ENCODE results near the gene DNAJB8. TPM values are rescaled to one million over a fixed set of nuclear protein-coding genes. Genes with fewer than 3 reads are reported as not detected.

Gene DNAJB8
- total RNA-seq, 1 donor from 2014 or later, result not detected

DNA sequence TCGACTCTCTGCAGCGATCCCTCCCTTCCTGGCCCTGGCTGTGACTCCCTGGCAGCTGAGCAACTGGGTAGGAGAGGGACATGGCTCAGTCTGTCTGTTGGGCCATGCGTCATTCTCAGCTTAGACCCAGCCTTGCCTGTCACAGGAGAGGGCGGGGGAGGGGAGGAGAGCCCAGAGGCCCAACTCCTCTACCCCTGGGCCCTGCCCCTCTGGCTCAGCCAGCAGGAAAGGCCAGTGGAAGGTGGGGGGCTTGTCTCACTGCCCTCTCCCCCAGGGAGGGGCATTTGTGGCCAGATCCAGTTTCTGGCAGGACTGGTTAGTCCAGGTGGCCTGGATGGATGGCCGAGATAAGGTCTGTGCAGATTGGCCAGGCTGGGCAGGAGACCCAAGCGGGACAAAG lies 31.6 kb downstream of the DNAJB8 start:
- no peak for ATAC-seq
- Histone ChIP-seq H3K27me3 (ENCODE audit: low read depth) (peaks cover 29% of the 10 kb centered on the region), H3K4me1 (peaks cover 10% of the 10 kb centered on the region), H3K36me3 (no peaks in the 10 kb centered on the region), H3K27ac (no peak overlapping the region), H3K4me3 (no peak overlapping the region), H3K9me3 (no peaks in the 10 kb centered on the region)
- no peak for DNase-seq
- intact Hi-C loops (cut with DNase I), result no loop called here
- TF ChIP-seq, protein P1, sequence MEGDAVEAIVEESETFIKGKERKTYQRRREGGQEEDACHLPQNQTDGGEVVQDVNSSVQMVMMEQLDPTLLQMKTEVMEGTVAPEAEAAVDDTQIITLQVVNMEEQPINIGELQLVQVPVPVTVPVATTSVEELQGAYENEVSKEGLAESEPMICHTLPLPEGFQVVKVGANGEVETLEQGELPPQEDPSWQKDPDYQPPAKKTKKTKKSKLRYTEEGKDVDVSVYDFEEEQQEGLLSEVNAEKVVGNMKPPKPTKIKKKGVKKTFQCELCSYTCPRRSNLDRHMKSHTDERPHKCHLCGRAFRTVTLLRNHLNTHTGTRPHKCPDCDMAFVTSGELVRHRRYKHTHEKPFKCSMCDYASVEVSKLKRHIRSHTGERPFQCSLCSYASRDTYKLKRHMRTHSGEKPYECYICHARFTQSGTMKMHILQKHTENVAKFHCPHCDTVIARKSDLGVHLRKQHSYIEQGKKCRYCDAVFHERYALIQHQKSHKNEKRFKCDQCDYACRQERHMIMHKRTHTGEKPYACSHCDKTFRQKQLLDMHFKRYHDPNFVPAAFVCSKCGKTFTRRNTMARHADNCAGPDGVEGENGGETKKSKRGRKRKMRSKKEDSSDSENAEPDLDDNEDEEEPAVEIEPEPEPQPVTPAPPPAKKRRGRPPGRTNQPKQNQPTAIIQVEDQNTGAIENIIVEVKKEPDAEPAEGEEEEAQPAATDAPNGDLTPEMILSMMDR (IDR thresholded peaks at IDR 0.05), result no peak

DNA sequence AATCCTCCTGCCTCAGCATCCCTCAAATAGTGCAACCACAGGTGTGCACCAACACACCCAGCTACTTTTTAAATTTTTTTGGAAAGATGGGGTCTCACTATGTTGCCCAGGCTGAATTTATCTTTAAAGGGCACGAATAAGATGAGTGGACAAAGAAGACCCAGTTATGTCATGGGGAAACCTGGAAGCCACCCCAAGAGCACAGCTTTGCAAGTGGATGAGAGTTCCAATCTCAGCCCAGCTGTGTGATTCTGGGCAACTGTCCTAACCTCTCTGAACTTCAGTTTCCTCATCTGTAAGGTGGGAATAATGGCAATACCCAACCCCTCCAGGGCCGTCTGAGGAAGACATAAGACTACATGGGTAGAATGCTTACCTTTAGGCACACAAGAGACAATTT lies 32.2 kb downstream of the DNAJB8 start:
- TF ChIP-seq, protein P1 (IDR thresholded peaks at IDR 0.05), result no peak
- ATAC-seq, result no peak

DNA sequence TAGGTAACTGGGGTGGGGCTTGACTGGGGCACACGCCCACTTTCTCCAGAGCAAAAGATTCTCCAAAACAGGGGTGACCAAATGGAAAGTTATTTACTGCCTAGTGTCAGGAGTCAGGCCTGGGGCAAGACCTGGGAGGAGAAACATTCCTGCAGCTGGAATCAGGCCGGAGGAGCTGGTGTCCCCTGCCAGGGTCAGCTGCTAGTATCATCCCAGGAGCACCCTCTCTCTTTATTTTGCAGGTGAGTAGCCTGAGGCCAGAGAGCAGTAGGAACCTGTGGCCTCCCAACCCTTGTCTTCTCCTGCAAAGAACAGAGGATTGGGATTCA lies 32.9 kb downstream of the DNAJB8 start:
- ATAC-seq, result no peak
- no peaks in the 10 kb centered on the region for H3K9me3 ChIP-seq
- TF ChIP-seq, protein P1 (IDR thresholded peaks at IDR 0.05), result no peak
- no peak overlapping the region for H3K27ac ChIP-seq
- no peaks in the 10 kb centered on the region for H3K36me3 ChIP-seq
- H3K4me3 ChIP-seq, result no peak overlapping the region
- intact Hi-C loops (cut with DNase I), result no loop called here
- DNase-seq, result no peak
- H3K27me3 ChIP-seq (ENCODE audit: low read depth), result peaks cover 35% of the 10 kb centered on the region
- H3K4me1 ChIP-seq, result peaks cover 10% of the 10 kb centered on the region

More for the DNA sequence above, 32.2 kb downstream of the DNAJB8 start:
- peaks cover 10% of the 10 kb centered on the region for H3K4me1 ChIP-seq
- no peaks in the 10 kb centered on the region for H3K36me3 ChIP-seq
- no peak overlapping the region for H3K4me3 ChIP-seq
- DNase-seq, result no peak
- intact Hi-C loops (cut with DNase I), result no loop called here
- peaks cover 30% of the 10 kb centered on the region for H3K27me3 ChIP-seq (ENCODE audit: low read depth)
- H3K27ac ChIP-seq, result no peak overlapping the region
- no peaks in the 10 kb centered on the region for H3K9me3 ChIP-seq

DNA sequence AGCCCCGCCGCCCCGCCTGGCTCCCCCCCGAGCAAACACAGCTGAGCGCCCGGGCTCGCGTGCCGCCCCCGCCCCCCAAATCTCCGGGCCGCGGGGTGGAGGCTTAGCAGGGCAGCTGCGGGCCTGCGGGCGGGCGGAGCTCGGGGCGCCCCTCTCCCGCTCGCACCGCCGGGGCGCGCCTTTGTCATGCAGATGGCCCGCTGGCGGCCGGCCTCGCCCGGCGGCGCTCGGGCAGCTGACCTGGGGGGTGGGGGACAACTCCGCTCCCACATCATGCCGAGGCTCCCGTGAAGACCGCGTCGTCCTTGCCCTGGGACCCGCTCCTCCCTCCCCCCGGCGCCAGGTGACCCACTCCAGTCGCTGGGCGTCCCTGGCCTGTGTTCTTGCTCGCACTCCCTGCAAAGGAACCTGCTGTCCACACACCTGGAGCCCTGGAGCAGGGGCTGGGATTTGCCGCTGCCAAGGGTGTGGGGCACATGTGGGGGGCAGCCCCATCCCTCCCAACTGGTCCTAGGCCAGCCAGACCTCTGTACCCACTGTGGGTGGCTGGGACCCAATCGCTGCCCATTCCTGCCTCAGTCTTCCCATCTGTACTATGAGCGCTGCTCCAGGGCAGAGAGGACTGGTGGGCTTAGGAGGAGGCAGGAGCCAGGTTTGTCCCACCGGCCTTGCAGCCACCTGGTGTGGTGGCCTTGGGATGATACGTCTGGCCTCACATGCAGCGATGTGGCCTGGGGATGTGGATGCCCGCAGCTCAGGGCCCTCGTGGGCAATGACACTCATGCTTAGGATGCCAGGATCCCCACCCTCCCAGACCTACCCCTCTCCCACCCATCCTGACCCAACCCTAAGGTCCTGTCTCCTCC lies 33.5 kb downstream of the DNAJB8 start:
- intact Hi-C loops (cut with DNase I), result no loop called here
- Histone ChIP-seq H3K4me3 (peak overlapping the region; percentile 39), H3K27me3 (ENCODE audit: low read depth) (peaks cover 41% of the 10 kb centered on the region), H3K4me1 (peaks cover 10% of the 10 kb centered on the region), H3K9me3 (no peaks in the 10 kb centered on the region), H3K27ac (no peak overlapping the region), H3K36me3 (no peaks in the 10 kb centered on the region)
- TF ChIP-seq, protein P1 (IDR thresholded peaks at IDR 0.05), result no peak
- no peak for ATAC-seq
- DNase-seq, result no peak

DNA sequence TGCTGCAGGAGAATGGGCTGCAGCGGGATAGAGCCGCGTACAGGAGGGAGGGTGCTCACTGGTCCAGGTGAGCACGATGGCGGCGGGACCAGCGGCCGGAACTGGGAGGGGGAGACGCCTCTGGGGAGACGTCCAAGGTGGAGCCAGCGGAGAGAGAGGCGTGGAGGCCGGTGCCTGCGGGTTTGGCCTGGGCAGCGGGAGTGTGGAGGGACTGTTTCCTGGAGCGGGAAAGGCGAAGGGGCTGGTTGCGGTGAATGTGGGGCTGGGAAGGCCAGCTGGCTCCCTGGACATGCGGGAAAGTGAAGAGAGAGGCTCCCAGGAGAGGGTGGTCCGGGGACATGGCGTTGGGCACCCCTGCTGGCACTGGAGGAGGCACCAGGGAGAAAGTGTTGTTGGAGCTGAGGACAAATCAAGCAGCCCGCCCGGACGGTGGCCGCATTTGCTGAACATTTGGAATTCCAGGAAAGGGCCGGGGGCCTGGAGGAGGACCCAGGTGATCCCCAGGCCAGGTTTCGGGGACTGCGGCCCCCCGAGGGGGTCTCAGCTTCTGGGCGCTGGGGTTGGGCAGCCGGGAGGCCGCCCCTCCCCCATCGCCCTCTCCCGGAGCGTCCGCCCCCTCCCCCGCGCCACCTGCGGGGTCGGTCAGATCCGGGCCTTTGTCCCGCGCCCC lies 34.3 kb downstream of the DNAJB8 start:
- Histone ChIP-seq H3K9me3 (no peaks in the 10 kb centered on the region), H3K27ac (no peak overlapping the region), H3K27me3 (ENCODE audit: low read depth) (peaks cover 48% of the 10 kb centered on the region), H3K4me3 (peak overlapping the region; percentile 39), H3K36me3 (no peaks in the 10 kb centered on the region), H3K4me1 (peaks cover 10% of the 10 kb centered on the region)
- intact Hi-C loops (cut with DNase I), result no loop called here
- TF ChIP-seq, protein P1 (IDR thresholded peaks at IDR 0.05), result no peak
- peak; percentile 17 to 19 for ATAC-seq
- no peak for DNase-seq
